Stimulated activated CD4-positive, alpha-beta T cell treated with anti-CD3 and anti-CD28 coated beads, Interleukin-2, amount 100 ng/mL, for 48 hours (primary cell): Measurements from ENCODE around the gene ABHD17C.

Source experiments
- DNase-seq, 2 donors: peaks; one replicate each; pipeline ENCODE4 v3.0.0-alpha.2; 2020

Gene ABHD17C

DNA sequence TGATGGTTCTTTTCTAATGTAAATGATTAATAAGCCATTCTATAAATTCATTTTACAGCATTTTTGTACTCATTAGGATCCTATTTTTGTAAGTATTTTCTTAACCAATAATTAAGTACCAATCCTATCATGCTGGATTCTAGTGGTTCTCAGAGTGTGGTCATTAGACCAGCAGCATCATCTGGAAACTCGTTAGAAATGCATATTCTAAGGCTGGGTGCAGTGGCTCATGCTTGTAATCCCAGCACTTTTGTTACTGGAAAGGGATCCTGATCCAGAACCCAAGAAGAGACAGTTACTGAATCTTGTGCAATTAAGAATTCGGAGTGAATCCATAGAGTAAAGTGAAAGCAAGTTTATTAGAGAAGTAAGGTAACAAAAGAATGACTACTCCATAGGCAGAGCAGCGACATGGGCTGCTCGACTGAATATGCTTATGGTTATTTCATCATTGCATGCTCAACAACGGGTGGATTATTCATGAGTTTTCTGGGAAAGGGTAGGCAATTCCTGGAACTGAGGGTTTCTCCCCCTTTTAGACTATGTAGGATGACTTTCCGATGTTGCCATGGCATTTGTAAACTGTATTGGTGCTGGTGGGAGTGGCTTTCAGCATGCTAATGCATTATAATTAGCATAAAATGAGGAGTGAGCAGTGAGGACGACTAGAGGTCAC is 74.2 kb downstream of the ABHD17C start:
- DNase-seq: no peak

DNA sequence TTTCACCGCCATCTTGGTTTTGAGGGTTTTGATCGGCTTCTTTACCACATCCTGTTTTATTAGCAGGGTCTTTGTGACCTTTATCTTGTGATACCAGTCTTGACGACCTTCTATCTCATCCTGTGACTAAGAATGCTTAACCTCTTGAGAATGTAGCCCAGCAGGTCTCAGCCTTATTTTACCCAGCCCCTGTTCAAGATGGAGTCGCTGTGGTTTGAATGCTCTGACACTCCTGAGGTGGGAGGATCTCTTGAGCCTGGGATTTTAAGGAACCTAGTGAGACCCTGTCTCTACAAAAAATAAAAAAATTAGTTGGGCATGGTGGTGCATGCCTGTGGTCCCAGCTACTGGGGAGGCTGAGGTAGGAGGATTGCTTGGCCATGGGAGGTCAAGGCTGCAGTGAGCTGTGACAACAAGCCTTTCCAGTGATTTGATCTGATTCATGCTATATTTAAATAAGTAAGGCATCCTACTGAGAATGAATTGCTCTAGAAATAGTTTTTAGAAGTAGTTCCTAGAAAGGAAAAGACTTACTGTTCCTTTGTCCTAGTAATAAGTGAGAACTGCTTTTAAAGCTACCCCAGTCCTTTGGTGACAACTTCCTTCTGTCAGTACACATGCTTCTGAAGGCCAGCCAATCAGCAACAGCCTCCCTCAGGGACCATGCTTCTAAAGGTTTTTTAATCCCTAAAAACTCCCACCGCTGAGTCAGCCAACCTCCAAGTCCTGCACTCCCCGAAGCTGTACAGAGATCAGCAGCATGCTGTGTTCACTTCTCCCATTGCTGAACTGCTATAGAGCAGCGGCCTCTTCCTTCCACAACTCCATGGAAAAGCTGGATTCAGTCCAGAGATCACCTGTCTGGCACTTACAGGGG is 75.0 kb downstream of the ABHD17C start:
- DNase-seq: no peak

DNA sequence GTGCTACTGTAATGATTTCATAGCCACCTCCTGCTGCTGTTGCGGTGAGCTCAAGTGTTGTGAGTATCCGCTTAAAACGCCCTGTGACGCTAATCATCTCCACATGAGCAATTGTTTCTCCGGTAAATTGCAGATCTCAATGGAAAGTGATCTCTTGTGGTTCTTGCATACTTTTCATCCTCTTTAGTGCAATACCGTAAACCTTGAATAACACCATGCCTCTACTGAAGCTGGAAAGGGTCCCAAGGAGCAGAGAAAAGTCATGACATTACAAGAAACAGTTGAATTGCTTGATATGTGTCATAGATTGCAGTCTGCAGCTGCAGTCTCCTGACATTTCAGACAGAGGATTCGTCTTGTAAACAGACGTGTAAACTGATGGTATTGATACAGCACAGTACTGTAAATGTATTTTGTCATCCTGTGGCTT is 78.0 kb downstream of the ABHD17C start:
- DNase-seq: no peak

DNA sequence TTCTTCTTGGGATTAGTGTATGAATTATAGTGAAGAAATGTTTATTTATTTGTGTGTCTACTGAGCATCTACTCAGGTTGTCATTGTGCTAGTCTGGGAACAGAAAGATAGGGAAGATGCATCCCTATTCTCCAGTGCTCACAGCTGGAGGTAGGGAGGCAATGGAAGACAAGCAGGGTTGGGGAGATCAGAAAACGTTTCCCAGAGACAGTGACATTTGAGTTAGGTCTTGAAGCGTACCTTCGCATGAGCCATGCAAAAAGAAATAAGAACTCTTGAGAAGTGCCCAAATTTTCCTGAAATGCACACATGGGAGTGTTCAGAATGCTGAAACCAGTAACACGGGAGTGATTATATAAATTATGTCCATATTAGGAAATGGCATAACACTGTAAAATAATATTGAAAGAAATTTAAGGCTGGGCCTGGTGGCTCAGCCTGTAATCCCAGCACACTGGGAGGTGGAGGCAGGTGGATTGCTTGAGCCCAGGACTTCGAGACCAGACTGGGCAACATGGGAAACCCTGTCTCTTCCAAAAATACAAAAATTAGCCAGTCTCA is 78.8 kb downstream of the ABHD17C start:
- DNase-seq: no peak

DNA sequence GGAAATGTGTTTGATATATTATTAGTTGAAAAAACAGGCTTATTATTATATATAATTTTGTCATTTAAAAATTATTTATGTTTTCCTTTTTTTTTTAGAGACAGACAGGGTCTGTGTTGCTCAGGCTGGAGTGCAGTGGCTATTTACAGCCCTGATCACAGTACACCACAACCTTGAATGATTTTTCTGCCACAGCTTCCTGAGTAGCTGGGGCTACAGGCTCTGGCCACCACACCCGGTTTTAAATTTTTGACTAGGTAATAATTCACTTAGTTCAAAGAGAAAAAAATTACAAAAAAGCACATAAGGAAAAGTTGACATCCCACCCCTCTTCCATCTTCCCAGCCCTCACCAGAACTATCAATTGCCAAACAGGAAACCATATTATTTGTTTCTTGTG is 79.4 kb downstream of the ABHD17C start:
- DNase-seq: no peak

DNA sequence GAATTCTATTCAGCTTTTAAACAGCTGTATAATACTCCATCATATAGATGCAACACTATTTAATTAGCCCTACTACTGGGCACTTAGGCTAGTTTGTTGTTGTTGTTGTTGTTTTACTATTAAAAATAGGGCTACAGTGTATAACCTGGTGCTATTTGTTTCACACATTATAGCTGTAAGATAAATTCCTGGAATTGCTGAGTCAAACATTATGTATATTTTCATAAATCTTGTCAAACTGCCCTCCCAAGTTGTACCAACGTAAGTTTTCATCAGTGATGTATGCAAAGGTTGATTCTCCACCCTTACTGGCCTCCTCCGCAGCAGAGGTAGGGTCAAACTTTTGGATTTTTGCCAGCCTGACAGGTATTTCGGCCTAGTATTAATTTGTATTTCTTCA is 80.2 kb downstream of the ABHD17C start:
- DNase-seq: no peak

DNA sequence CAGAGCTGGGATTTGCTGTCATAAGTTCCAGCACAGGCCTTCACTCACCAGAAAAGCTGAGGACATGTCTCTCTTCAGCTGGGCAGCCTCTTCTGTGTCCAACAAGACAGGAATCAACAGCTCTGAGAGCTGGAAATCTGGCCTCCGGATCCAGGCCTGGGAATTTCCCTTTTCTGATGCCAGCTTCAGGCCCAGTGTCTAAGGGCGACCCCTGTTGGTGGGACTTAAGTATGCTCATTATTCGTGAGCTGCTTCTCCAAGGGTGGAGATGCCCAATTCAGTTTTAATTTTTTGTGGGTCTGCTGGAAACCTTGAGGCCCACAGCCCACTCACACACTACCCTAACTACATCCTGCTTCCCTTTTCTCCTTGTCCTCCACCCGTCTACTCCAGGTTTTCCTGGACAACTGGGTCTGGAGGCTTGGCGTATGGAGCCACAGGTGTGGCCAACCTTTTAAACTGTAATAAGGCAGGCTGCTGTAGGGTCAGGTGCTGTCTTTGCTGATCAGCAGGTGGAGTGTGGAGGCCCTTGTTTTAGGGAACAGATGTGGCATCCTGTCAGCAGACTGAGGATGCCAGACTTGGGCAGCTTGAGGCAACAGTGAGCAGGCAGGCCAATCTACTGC is 81.4 kb downstream of the ABHD17C start:
- DNase-seq: peak; percentile 68 to 69

DNA sequence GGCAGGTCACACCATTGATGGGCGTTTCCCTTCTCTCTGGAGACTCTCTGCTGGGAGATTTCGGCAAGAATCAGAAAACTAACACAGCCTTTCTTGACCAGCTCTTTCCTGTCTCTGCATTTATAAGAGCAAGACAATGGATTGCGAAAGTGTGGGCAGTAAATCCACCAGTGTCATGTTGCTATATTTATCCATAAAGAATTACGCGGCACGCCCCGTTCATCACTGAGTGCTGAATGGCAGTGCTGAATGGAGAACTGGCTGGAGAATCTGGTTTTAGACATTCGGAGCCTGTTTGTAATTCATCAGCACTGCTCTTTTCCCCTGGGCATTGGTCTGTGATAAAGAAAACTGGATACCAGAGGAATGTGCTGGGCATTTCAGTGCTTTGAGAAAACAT is 82.0 kb downstream of the ABHD17C start:
- DNase-seq: no peak

DNA sequence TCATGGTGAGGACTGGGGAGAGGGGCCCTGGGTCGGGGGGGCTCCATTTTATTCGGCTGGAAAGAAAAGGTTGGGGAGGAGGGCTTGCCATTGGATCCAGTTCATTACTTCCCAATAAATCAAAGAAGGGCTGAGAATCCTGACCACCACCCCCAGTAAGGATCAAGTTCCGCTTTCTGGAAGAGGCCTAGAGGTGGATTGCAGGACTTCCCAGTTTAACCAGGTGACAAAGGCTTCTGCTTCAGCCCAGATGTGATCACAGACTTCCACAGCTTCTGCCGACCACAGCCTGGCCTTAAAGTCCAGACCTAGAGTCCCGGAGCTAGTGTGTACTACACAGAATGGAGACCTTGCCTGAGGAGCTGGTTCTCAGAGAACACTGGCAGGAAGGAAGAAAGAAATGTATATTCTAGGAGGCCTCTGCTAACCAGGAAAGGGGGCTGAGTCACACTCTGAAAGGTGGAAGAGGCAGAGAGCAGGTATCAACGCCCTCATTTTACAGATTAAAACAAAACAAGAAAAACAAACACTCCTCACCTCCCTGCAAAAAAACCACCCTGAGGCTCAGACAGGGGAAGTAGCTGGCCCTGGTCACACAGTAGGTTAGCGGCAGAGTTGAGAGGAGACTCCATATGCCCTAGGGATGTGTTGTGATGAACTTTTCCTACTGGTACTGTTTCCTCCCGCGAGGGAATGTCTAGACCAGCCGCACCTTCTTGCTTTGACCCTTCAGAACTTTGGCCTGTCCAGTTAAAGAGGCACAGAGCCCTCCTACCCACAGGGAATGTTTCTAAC is 82.9 kb downstream of the ABHD17C start:
- DNase-seq: no peak

DNA sequence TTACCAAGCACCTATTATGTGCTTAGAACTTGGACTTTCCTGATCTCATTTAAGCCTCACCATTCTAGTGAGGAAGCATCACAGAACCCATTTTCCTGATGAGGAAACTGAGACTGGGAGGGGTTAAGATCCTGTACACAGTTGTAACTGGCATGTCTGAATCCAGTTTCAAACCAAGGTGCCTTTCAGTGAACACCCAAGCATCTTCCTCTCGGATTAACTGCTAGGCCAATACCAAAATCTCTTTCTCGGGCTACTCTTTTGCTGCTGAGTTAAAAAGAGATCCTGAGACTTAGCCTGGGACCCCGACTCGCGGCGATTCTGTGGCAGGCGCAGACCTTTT is 83.5 kb downstream of the ABHD17C start:
- no peak for DNase-seq

DNA sequence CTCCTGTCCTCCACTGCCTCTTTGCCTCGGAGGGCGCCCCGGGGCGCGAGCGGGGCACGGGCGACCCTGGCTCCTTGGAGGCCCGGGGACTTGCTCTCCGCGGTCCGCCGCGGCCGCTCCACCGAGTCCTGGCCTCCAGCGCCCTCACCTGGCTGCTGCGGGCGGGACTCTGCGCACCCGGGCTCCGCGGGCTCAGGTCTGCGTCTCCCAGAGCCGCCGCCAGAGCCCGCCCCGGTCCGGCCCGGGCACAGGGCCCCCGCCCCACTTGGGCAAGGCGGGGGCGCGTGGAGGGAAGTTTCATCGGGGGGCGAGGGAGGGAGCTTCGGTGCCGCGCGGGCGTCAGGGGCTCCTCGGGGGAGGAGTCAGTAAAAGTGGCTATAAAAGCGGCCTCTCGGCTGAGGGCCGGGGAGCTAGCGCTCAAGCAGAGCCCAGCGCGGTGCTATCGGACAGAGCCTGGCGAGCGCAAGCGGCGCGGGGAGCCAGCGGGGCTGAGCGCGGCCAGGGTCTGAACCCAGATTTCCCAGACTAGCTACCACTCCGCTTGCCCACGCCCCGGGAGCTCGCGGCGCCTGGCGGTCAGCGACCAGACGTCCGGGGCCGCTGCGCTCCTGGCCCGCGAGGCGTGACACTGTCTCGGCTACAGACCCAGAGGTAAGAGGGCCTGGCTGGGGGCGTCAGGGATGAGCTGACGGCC is 84.0 kb downstream of the ABHD17C start, which contains the start of gene CEMIP:
Gene CEMIP, plus strand, starts transcription at position 407 of the 694 bp plus-strand sequence. CDS start 94,510 bp downstream, outside the sequence.
- DNase-seq: peak; percentile 62 to 73

DNA sequence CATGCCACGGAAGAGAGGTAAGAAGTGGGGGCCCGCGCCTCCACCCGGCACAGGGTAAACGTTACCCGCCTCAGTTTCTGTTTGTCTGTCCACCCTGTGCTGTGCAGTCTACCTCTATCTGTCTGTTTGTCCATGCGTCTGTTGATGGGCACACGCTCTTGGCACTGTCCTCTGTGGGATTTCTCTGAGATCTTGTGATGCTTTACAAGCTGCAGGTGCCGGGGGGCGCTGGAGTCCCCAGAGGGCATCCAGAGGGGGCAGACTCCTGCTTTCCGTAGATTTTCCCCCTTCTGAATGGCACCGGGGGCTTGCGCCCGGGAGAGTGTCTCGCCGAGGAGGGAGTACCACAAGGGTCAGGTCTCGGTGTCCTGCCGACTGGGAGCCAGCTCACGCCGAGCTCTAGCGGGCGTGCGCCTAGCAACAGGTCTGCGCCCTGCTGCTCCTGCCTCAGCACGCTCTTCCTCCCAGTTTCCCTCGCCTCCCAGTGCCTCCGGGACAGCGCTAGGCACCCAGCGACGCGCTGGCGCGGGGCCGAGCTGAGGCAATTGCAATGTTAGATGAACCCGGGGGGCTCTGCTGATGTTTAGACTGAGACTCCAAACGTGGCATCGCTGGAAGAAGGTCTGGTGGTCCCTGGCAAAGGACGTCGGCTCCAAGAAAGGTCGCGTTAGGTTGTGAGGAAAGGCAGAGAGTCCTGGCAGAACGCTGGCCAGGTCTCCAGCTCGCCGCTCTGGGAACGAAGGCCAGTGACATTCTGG is 84.7 kb downstream of the ABHD17C start:
- no peak for DNase-seq

DNA sequence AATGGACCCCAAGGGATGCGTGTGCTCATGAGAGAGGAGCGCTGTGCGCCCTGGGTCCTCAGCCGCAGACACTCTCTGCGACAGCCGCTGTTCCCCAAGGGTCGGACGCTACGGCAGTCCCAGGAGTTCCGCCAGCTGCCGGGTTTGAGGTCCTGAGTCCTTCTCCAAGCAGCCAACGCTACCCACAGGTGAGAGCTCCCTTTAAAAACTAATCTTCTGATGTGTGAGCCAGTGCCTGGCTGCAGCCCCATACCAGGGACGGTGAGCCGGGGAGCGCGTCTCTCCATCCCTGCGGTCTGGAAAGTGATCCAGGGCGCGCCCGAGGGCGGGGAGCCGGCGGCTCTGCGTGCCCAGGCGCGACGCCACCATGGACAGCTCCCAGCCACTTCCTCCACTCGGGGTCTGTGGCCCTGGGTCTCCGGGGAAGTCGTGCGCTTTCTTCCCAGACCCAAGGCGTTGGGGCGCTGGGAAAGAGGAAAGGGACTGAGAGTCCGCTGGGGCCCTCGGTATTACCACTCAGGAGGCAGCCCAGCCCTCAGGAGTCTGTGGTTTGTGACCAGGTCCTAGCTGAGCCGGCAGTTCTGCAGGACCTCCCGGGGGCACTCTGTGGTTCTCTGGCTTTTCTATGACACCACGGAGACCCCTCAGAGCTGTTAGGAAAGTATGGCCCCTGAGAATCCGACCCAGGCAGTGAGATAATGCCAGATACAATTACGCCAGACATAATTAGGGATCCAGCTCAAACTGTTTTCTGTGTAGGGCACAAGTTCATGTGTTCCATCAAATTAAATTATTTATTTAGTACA is 85.5 kb downstream of the ABHD17C start:
- DNase-seq: no peak

DNA sequence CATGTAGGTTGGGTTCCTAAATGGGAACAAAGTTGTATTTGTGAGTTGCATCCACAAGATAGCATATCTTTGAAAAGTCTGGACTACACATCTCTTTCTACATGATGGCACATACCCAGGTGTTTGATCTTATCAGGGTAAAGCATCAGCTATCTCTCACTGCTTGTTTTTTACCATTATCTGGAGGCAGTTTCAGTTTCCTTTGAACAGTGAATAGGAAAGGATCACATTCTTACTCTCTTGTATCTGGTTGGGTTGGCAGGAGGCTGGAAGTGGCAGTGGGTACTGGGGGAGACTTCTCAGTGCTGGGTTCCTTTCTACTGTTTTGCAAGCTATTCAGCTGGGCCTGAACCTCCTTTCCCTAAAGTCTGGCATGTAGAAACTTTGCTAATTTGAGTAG is 88.2 kb downstream of the ABHD17C start:
- no peak for DNase-seq

DNA sequence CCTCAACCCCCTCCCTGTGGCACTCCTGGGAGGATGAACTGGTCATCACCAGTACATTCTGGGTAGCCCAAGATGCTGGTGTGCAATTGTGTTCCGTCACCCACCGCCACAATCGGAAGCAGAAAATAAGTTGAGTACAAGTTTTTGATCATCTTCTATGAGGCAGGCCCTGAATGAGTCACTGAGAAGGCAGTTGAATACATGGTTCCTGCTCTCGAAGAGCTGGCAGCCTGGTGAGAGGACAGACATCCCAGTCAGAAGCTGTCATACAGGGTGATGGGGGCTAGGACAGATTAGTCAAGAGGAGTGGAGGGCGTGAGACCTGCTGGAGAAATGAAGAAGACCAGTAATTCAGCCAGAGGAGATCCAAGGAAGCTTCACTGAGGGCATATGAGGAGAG is 90.2 kb downstream of the ABHD17C start:
- DNase-seq: no peak

DNA sequence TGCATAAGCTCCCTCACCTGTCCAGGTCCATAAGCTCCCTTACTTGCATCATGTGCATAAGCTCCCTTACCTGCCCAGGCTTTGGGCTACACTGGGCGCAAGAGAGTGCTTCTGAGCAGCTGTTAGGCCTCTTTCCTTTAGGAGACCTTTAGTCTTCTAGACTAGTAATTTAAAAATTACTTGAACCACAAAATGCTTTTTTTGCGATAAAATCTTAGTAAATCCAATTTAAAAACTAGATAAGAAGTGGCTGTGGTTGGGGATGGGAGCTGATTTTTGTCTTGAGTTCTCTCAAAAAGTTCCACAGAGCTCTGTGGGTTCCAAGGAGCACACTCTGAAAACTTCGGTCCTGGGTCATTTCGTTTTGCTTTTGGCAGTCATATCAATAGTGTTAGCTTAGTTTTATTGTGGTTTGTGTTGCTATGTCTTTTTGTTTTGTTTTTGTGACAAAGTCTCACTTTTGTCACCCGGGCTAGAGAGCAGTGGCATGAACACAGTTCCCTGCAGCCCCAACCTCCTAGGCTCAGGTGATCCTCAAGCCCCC is 90.8 kb downstream of the ABHD17C start:
- DNase-seq: no peak

DNA sequence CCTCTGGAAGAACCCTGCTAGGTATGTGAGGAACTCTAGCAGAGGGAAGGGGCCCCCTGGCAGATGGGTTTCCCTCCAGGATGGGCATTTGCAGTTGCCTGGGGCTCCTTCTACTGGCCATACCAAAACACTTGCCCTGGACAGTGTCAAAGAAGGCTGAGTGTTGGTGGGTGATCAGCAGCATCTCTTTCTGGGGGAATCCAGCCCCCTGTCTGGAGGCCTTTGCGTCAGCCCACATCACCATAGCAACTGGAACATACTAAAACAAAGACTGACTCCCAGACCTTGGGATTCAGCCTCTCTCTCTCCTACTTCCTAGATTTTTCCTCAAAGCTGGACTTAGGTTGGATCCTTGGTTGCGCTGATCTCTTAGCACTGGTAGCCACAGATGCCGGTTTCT is 92.2 kb downstream of the ABHD17C start:
- DNase-seq: no peak

DNA sequence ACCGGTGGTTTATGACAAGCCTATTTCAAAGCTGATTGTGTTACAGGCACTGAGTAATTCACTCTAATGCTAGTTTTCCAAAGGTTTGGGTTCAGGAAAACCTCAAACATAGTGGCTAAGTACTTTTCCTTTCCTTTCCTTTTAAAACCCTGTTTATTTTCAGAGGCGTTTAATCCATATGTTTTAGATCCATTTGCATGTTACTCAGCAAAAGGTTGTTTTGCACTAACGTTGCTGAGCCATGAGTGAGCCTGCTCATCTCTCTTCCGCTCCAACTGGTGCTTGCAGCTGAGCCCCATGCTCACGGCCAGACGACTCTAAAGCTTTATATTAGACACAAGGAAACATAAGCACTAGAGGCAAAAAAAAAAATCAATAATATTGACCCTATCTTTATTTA is 93.4 kb downstream of the ABHD17C start:
- no peak for DNase-seq

DNA sequence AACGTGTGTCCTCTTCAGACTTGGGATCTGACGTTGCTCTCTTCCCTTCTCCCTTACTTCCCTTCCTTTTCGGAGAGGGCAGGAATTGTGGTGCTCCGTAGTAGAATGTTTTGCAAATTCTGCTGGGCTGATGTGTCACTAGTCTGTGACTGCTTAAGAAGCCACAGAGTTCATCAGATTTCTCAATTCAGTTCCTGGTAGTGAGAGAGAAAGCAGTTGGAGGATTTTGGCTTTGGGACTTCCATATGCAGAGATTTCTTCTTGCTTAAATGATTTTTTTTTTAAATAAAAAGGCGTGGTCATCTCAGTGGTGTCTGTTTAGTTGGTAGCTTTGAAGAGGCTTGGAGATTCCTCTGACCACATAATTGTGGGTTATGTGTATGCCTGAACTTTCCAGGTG is 94.2 kb downstream of the ABHD17C start:
- DNase-seq: no peak

DNA sequence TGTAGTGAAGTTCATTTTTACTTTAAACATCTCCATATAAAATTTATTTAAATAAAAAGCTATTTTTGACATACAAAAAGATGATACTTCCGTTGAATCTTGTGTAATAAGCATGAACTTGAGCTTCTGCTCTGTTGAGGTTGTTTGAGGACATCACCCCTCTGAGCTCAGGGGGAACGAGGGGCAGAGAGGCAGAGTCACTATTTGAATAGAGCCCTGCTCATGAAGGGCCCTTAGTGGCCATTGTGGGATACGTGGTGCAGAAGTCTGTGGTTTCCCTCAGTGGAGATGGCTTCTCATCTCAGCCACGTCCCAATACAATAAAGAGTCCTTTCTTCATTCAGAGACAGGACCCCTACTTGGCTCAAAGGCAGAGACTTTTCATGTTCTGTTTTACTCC is 94.7 kb downstream of the ABHD17C start:
- no peak for DNase-seq
